Immature natural killer cell (primary cell): ENCODE data around the gene DNER. TPM values are rescaled to one million over a fixed set of nuclear protein-coding genes. Genes with fewer than 3 reads are reported as not detected.
"Not testable (repeated sequence)": the region's sequence is repeated elsewhere in the genome, so short reads cannot be mapped to it uniquely, and the experiment has no call there.

Source experiments
- DNase-seq, 3 donors: peaks; one replicate each; pipeline ENCODE4 v3.0.0; 2022; ENCODE audit warnings: mixed read lengths in 1 of 3
- H3K27ac Mint-ChIP-seq, 6 donors: one replicate each; pipeline ENCODE4 v1.8.0; 2020; ENCODE audit warnings: mixed read lengths in 6 of 6, mild to moderate bottlenecking in 5 of 6, inconsistent platforms in 4 of 6, moderate library complexity in 3 of 6
- H3K27me3 Mint-ChIP-seq, 3 donors: one replicate each; pipeline ENCODE4 v1.8.0; 2020 to 2021; ENCODE audit warnings: low read depth in 3 of 3, mild to moderate bottlenecking in 3 of 3, mixed read lengths in 3 of 3, moderate library complexity in 3 of 3, inconsistent platforms in 1 of 3
- H3K36me3 Mint-ChIP-seq, 3 donors: one replicate each; pipeline ENCODE4 v1.8.0; 2020; ENCODE audit warnings: mixed read lengths in 3 of 3, inconsistent platforms in 2 of 3, mild to moderate bottlenecking in 2 of 3
- H3K4me1 Mint-ChIP-seq, 2 donors: one replicate each; pipeline ENCODE4 v1.8.0; 2020; ENCODE audit warnings: inconsistent platforms in 2 of 2, mild to moderate bottlenecking in 2 of 2, mixed read lengths in 2 of 2, moderate library complexity in 1 of 2
- H3K4me3 Mint-ChIP-seq, 5 donors: one replicate each; pipeline ENCODE4 v1.8.0; 2020; ENCODE audit warnings: mild to moderate bottlenecking in 5 of 5, mixed read lengths in 5 of 5, inconsistent platforms in 3 of 5, moderate library complexity in 3 of 5
- H3K9me3 Mint-ChIP-seq, 6 donors: one replicate each; pipeline ENCODE4 v1.8.0; 2020; ENCODE audit warnings: mild to moderate bottlenecking in 6 of 6, mixed read lengths in 6 of 6, inconsistent platforms in 4 of 6, moderate library complexity in 3 of 6
- polyA plus RNA-seq, 3 donors: library from polyadenylated mRNA; unstranded; fragments of 300-500 nt; fragmentation: Illumina TruSeq; gene quantifications; one replicate each; pipeline ENCODE4 v1.2.3, GENCODE V29; 2021

DNER gene, protein sequence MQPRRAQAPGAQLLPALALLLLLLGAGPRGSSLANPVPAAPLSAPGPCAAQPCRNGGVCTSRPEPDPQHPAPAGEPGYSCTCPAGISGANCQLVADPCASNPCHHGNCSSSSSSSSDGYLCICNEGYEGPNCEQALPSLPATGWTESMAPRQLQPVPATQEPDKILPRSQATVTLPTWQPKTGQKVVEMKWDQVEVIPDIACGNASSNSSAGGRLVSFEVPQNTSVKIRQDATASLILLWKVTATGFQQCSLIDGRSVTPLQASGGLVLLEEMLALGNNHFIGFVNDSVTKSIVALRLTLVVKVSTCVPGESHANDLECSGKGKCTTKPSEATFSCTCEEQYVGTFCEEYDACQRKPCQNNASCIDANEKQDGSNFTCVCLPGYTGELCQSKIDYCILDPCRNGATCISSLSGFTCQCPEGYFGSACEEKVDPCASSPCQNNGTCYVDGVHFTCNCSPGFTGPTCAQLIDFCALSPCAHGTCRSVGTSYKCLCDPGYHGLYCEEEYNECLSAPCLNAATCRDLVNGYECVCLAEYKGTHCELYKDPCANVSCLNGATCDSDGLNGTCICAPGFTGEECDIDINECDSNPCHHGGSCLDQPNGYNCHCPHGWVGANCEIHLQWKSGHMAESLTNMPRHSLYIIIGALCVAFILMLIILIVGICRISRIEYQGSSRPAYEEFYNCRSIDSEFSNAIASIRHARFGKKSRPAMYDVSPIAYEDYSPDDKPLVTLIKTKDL
- polyA plus RNA-seq = not detected

DNA sequence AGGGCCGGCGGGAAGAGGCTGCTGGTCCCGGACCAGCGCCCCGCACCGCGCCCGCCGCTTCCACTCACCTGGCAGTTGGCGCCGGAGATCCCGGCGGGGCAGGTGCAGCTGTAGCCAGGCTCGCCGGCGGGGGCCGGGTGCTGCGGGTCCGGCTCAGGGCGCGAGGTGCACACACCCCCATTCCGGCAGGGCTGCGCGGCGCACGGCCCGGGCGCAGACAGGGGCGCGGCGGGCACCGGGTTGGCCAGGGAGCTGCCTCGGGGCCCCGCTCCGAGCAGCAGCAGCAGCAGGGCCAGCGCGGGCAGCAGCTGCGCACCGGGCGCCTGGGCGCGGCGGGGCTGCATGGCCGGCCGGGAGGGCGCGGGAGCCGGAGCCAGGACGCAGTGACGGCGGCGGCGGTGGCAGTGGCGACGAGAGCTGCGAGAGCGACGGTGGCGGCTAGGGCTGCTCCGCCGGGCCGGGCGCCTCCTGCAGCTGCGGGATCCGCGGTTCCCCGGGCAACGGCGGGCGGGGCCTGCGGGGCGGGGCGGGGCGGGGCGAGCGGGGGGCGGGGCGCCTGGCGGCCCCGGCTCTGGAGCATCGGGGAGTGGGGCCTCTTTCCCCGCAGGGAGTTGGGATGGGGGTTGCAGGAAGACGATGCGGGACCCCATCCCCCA is at the start of gene DNER:
DNER (minus strand) TSS at position 476 of the 656 bp plus-strand sequence; CDS start at position 344, 132 bp downstream.
- Mint-ChIP-seq H3K9me3 (no peaks in the 10 kb centered on the region), H3K4me3 (peak within 1 kb of the TSS; percentile 30 to 67 (median 46)), H3K27ac (no peak within 1 kb of the TSS), H3K27me3 (peaks cover 19 to 58% (median 25%) of the 10 kb centered on the region in 3 donors), H3K36me3 (no peaks in the 10 kb centered on the region), H3K4me1 (peaks cover 10 to 22% of the 10 kb centered on the region in 2 donors)
- DNase-seq = peak in 2 of 3 donors; percentile 3 to 6

GRCh38 chr2:229761663-229762062 is 47.3 kb upstream of the DNER start:
- H3K4me3 Mint-ChIP-seq = no peak overlapping the region
- no peaks in the 10 kb centered on the region for H3K4me1 Mint-ChIP-seq
- no peak overlapping the region for H3K27ac Mint-ChIP-seq
- H3K36me3 Mint-ChIP-seq = peaks cover 21 to 40% (median 34%) of the 10 kb centered on the region in 3 donors
- peaks cover 0 to 2% (median 0%) of the 10 kb centered on the region in 3 donors for H3K27me3 Mint-ChIP-seq
- no peak for DNase-seq
- no peaks in the 10 kb centered on the region for H3K9me3 Mint-ChIP-seq

GRCh38 chr2:229757462-229757861 is 43.1 kb upstream of the DNER start:
- not testable (repeated sequence) for H3K4me1 Mint-ChIP-seq, H3K9me3 Mint-ChIP-seq, H3K27ac Mint-ChIP-seq, H3K4me3 Mint-ChIP-seq, DNase-seq, H3K27me3 Mint-ChIP-seq
- peaks cover 3 to 13% (median 11%) of the 10 kb centered on the region in 3 donors for H3K36me3 Mint-ChIP-seq

GRCh38 chr2:229752970-229753729 is 38.8 kb upstream of the DNER start:
- Mint-ChIP-seq H3K4me3 (no peak overlapping the region), H3K9me3 (no peaks in the 10 kb centered on the region), H3K27ac (no peak overlapping the region), H3K36me3 (peaks cover 4 to 6% (median 5%) of the 10 kb centered on the region in 3 donors), H3K27me3 (peaks cover 0 to 2% (median 1%) of the 10 kb centered on the region in 3 donors), H3K4me1 (no peaks in the 10 kb centered on the region)
- no peak for DNase-seq

DNA sequence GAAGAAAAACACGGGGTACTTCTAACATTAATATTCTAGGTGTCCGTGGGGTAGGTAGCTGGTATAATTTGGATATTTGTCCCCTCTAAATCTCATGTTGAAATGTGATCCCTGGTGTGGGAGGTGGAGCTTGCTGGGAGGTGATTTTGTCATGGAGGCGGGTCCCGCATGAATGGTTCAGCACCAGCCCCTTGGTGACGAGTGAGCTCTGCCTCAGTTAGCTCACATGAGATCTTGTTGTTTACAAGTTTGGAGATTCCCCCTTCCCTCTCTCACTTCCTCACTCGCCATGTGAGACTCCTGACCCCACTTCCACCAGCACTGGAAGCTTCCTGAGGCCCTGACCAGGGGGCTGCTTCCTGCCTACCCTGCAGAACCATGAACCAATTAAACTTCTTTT is 35.4 kb upstream of the DNER start:
- peaks cover 0 to 4% (median 4%) of the 10 kb centered on the region in 3 donors for H3K36me3 Mint-ChIP-seq
- no peak for DNase-seq
- H3K9me3 Mint-ChIP-seq = peaks cover 0 to 3% (median 0%) of the 10 kb centered on the region in 6 donors
- no peak overlapping the region for H3K4me3 Mint-ChIP-seq
- no peak overlapping the region for H3K27ac Mint-ChIP-seq
- H3K27me3 Mint-ChIP-seq = peaks cover 0 to 5% (median 1%) of the 10 kb centered on the region in 3 donors
- H3K4me1 Mint-ChIP-seq = no peaks in the 10 kb centered on the region

DNA sequence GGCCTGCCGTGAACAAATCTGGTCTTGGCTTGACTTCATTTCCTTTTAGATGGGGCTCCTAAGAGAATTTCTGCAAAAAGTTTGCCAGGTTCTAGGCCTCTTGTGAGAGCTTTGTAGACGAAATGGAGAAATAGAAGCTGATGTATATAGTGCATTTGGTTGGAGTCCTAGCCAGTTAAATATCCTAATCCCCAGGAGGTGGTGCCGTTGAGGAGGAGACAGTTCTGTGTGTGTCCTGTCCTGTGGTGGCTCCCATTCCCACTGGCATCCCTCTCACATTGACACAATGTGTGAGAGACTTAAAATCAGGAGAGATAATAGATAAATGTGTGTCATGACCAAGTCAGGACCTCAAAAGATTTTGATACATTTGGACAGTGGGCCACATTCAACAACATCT is 34.6 kb upstream of the DNER start:
- Mint-ChIP-seq H3K9me3 (peaks cover 0 to 3% (median 0%) of the 10 kb centered on the region in 6 donors), H3K27me3 (peaks cover 1 to 9% (median 2%) of the 10 kb centered on the region in 3 donors), H3K4me3 (no peak overlapping the region), H3K4me1 (no peaks in the 10 kb centered on the region), H3K36me3 (peaks cover 0 to 4% (median 3%) of the 10 kb centered on the region in 3 donors), H3K27ac (no peak overlapping the region)
- DNase-seq = no peak

DNA sequence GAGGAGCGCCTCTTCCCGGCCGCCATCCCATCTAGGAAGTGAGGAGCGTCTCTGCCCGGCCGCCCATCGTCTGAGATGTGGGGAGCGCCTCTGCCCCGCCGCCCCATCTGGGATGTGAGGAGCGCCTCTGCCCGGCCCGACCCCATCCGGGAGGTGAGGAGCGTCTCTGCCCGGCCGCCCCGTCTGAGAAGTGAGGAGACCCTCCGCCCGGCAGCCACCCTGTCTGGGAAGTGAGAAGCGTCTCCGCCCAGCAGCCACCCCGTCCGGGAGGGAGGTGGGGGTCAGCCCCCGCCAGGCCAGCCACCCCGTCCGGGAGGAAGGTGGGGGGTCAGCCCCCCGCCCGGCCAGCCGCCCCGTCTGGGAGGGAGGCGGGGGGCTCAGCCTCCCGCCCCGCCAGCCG is 28.3 kb upstream of the DNER start:
- DNase-seq, H3K27ac Mint-ChIP-seq, H3K4me1 Mint-ChIP-seq, H3K27me3 Mint-ChIP-seq, H3K4me3 Mint-ChIP-seq, H3K36me3 Mint-ChIP-seq: not testable (repeated sequence)
- H3K9me3 Mint-ChIP-seq = peaks cover 5 to 18% (median 11%) of the 10 kb centered on the region in 6 donors

- H3K27me3 Mint-ChIP-seq = peaks cover 0 to 4% (median 4%) of the 10 kb centered on the region in 3 donors
- H3K4me3 Mint-ChIP-seq = no peak overlapping the region
- peaks cover 14 to 28% (median 19%) of the 10 kb centered on the region in 6 donors for H3K9me3 Mint-ChIP-seq
- H3K36me3 Mint-ChIP-seq = peaks cover 7 to 8% (median 7%) of the 10 kb centered on the region in 3 donors
- no peak overlapping the region for H3K27ac Mint-ChIP-seq
- no peaks in the 10 kb centered on the region for H3K4me1 Mint-ChIP-seq
- DNase-seq = no peak
Observed at GRCh38 chr2:229740279-229740678, 25.9 kb upstream of the DNER start.

- Mint-ChIP-seq H3K27me3 (peaks cover 0 to 2% (median 0%) of the 10 kb centered on the region in 3 donors), H3K36me3 (peaks cover 7 to 8% (median 7%) of the 10 kb centered on the region in 3 donors), H3K4me3 (no peak overlapping the region), H3K9me3 (peaks cover 14 to 28% (median 19%) of the 10 kb centered on the region in 6 donors), H3K4me1 (peaks cover 4 to 8% of the 10 kb centered on the region in 2 donors), H3K27ac (no peak overlapping the region)
- no peak for DNase-seq
Observed at GRCh38 chr2:229738024-229738625, 23.8 kb upstream of the DNER start.

DNA sequence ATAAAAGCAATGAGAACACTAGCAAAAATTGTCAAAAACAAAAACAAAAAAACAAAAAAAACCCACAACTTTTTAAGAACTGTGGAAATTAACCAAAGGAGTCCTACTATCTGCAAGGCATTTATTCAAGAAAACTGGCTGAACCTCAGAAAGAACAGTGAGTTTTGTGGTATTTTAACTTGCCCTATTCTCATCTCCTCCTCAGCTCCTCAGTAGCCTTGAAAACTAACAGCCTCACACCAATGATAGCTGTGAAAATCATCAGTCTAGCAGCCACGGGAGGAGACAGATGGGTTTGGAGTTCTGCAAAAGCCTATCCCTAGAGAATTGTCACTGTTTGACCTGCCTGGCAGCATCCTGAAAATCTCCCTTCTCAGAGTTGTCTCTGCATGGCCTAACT is 20.1 kb upstream of the DNER start:
- no peak overlapping the region for H3K4me3 Mint-ChIP-seq
- H3K36me3 Mint-ChIP-seq = peaks cover 7 to 11% (median 8%) of the 10 kb centered on the region in 3 donors
- H3K4me1 Mint-ChIP-seq = peaks cover 4 to 8% of the 10 kb centered on the region in 2 donors
- peaks cover 0 to 3% (median 0%) of the 10 kb centered on the region in 3 donors for H3K27me3 Mint-ChIP-seq
- no peak for DNase-seq
- peaks cover 12 to 27% (median 19%) of the 10 kb centered on the region in 6 donors for H3K9me3 Mint-ChIP-seq
- H3K27ac Mint-ChIP-seq = no peak overlapping the region

DNA sequence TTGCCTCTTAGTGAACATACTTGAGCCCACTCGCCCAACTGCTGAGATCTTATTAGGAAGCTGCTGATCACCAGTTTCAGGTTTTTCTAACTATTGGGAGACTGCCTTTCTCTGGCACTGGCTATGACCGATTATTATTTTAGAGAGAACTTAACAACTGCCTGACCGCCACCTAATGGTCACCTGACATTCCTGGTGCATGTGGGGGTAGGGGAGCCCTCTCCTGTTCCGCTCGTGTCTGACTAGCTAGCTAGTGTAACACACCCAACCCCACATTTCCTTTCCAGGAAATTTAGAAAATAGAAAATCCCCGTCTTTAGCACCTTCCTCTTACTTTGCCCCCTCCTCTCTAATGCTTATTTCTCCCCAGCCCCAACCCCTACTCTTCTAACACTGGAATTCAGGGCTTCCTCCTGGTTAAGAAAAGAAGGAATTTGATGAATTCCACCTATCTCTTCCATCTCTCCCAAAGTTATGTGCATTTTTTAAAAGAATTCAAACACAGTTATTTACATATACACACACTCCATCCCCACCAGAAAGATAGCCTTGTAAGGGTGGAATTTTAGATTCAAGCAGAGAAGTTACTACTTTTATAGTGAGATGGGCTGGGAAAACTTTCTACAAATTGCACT is 19.4 kb upstream of the DNER start:
- no peak overlapping the region for H3K27ac Mint-ChIP-seq
- peaks cover 0 to 3% (median 3%) of the 10 kb centered on the region in 3 donors for H3K27me3 Mint-ChIP-seq

DNA sequence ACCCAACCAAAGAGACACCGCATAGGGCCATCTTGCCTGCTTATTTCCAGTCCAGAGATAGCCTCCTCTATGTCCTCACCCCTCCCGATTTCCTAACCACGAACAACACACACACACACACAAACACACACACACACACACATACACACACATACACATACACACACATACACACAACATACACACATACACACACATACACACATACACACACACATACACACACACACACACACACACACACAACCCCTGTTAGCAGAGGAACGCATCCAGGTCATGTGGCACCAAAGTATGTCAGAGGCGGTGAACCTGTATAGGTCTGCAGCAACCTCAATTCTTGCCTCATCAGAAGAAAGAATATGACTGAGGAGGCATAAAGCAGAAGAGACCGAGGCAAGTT is 18.5 kb upstream of the DNER start:
- H3K4me1 Mint-ChIP-seq = peaks cover 4 to 8% of the 10 kb centered on the region in 2 donors
- no peak for DNase-seq
- no peak overlapping the region for H3K27ac Mint-ChIP-seq
- H3K4me3 Mint-ChIP-seq = no peak overlapping the region
- H3K9me3 Mint-ChIP-seq = peaks cover 1 to 12% (median 11%) of the 10 kb centered on the region in 6 donors
- H3K36me3 Mint-ChIP-seq = peaks cover 5 to 7% (median 6%) of the 10 kb centered on the region in 3 donors
- H3K27me3 Mint-ChIP-seq = peaks cover 0 to 3% (median 3%) of the 10 kb centered on the region in 3 donors

More for the DNA sequence above, 19.4 kb upstream of the DNER start:
- peaks cover 7 to 9% (median 8%) of the 10 kb centered on the region in 3 donors for H3K36me3 Mint-ChIP-seq
- H3K9me3 Mint-ChIP-seq = peaks cover 7 to 20% (median 18%) of the 10 kb centered on the region in 6 donors
- H3K4me3 Mint-ChIP-seq = no peak overlapping the region
- peaks cover 4 to 8% of the 10 kb centered on the region in 2 donors for H3K4me1 Mint-ChIP-seq
- DNase-seq = no peak
